Fibroblast of the aortic adventitia (primary cell): ENCODE measurements around the gene GCKR. TPM values are rescaled to one million over a fixed set of nuclear protein-coding genes. Genes with fewer than 3 reads are reported as not detected.

Experiments
- DNase-seq: peaks from one replicate; pipeline ENCODE4 v3.0.0-alpha.2; 2010; ENCODE audit warnings: low read depth
- H3K4me3 ChIP-seq: 2 replicates; pipeline ENCODE4 v1.5.1; 2011; ENCODE audit warnings: low read depth, mild to moderate bottlenecking, control low read depth, low read length, moderate library complexity
- small RNA-seq: library from RNA; depleted of rRNA; stranded (forward); fragments of <200 nt; gene quantifications from one replicate; pipeline ENCODE3, GENCODE V24; 2012
- total RNA-seq: library from RNA; depleted of rRNA; stranded (reverse); fragments of >200 nt; gene quantifications from 2 replicates; pipeline ENCODE4 v1.2.3, GENCODE V29; 2012; ENCODE audit warnings: low replicate concordance
- TF ChIP-seq, protein P1 (sequence below): IDR thresholded peaks from 2 replicates; pipeline ENCODE4 v1.5.1; 2011; ENCODE audit warnings: mild to moderate bottlenecking, low read length, control low read depth, inconsistent platforms; ENCODE audit not compliant: insufficient read depth

The GCKR gene
- total RNA-seq, 1 donor = 4.9 TPM

- TF ChIP-seq, protein P1, sequence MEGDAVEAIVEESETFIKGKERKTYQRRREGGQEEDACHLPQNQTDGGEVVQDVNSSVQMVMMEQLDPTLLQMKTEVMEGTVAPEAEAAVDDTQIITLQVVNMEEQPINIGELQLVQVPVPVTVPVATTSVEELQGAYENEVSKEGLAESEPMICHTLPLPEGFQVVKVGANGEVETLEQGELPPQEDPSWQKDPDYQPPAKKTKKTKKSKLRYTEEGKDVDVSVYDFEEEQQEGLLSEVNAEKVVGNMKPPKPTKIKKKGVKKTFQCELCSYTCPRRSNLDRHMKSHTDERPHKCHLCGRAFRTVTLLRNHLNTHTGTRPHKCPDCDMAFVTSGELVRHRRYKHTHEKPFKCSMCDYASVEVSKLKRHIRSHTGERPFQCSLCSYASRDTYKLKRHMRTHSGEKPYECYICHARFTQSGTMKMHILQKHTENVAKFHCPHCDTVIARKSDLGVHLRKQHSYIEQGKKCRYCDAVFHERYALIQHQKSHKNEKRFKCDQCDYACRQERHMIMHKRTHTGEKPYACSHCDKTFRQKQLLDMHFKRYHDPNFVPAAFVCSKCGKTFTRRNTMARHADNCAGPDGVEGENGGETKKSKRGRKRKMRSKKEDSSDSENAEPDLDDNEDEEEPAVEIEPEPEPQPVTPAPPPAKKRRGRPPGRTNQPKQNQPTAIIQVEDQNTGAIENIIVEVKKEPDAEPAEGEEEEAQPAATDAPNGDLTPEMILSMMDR = no peak
- no peak overlapping the region for H3K4me3 ChIP-seq
- no peak for DNase-seq
Measured at GRCh38 chr2:27569398-27569797, 72.8 kb downstream of the GCKR start.

- no peak overlapping the region for H3K4me3 ChIP-seq
- TF ChIP-seq, protein P1 = no peak
- no peak for DNase-seq
Measured at GRCh38 chr2:27571197-27571596, 74.6 kb downstream of the GCKR start.

- H3K4me3 ChIP-seq = no peak overlapping the region
- DNase-seq = no peak
- TF ChIP-seq, protein P1 = no peak
Measured at GRCh38 chr2:27571681-27572080, 75.0 kb downstream of the GCKR start.

DNA sequence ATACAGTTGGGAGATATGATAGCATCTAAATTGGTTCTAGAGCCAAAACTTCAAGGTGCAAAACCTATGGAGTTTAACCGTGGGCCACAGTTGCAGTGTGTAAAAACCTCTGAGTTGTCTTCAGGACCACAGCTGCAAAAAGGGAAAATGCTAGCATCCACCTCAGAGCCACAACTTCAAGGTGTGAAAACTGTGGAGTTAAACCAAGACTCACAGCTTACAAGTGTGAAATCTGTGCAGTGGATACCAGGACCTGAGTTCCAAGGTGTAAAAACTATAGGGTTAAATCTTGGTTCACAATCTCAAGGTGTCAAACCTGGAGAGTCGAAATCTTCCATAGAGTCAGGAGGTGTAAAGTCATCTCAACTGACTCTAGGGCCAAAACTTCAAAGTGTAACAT, 75.8 kb downstream of the GCKR start:
- TF ChIP-seq, protein P1 = no peak
- DNase-seq = no peak
- H3K4me3 ChIP-seq = no peak overlapping the region

GRCh38 chr2:27572998-27573429, 76.4 kb downstream of the GCKR start:
- TF ChIP-seq, protein P1 = no peak
- no peak for DNase-seq
- H3K4me3 ChIP-seq = no peak overlapping the region

Small RNAs within 50 kb of the gene (small RNA-seq; reads per million reads assigned to genes)
- gene RNU6-986P = not detected

Other genes with a start within 250 kb of the GCKR start
- 0.09 and 0.25 TPM in 2 replicates for gene SLC30A3, start 233.8 kb upstream of the GCKR start, total RNA-seq
- not detected in 2 replicates for gene DNAJC5G, start 221.4 kb upstream of the GCKR start, total RNA-seq
- gene TRIM54, start 214.4 kb upstream of the GCKR start, total RNA-seq = not detected in 2 replicates
- gene UCN, start 188.4 kb upstream of the GCKR start, total RNA-seq = 0.27 and 1.1 TPM in 2 replicates
- 37.7 and 92.8 TPM in 2 replicates for gene MPV17, start 173.7 kb upstream of the GCKR start, total RNA-seq
- 27.2 and 33.4 TPM in 2 replicates for gene GTF3C2, start 140.1 kb upstream of the GCKR start, total RNA-seq
- 28.5 and 29.7 TPM in 2 replicates for gene EIF2B4, start 126.5 kb upstream of the GCKR start, total RNA-seq
- gene SNX17, start 126.2 kb upstream of the GCKR start, total RNA-seq = 102 and 125 TPM in 2 replicates
- 7.3 and 19.2 TPM in 2 replicates for gene ZNF513, start 116.1 kb upstream of the GCKR start, total RNA-seq
- gene PPM1G, start 87.2 kb upstream of the GCKR start, total RNA-seq = 62.2 and 146 TPM in 2 replicates
- 40.1 and 118 TPM in 2 replicates for gene NRBP1, start 68.2 kb upstream of the GCKR start, total RNA-seq
- not detected in 2 replicates for gene KRTCAP3, start 54.5 kb upstream of the GCKR start, total RNA-seq
- 24.4 and 25.7 TPM in 2 replicates for gene IFT172, start 7.1 kb upstream of the GCKR start, total RNA-seq
- gene FNDC4, start 1.6 kb upstream of the GCKR start, total RNA-seq = 7.3 and 45.8 TPM in 2 replicates
- 32.2 and 34.7 TPM in 2 replicates for gene ZNF512, start 86.2 kb downstream of the GCKR start, total RNA-seq
- gene CCDC121, start 132.2 kb downstream of the GCKR start, total RNA-seq = 3.6 and 7.0 TPM in 2 replicates
- gene GPN1, start 132.2 kb downstream of the GCKR start, total RNA-seq = 40.2 and 49.0 TPM in 2 replicates
- 14.0 and 36.7 TPM in 2 replicates for gene SUPT7L, start 166.8 kb downstream of the GCKR start, total RNA-seq
- 25.9 and 70.6 TPM in 2 replicates for gene SLC4A1AP, start 167.1 kb downstream of the GCKR start, total RNA-seq